NT2/D1 (cell line): ENCODE measurements around the gene ZNF576.

Experiments
- DNase-seq: peaks from one replicate; pipeline ENCODE4 v3.0.0-alpha.2; 2011; ENCODE audit warnings: low read depth, low spot score
- H3K27me3 ChIP-seq: 2 replicates; pipeline ENCODE4 v1.6.0; 2011; ENCODE audit warnings: mild to moderate bottlenecking; ENCODE audit not compliant: insufficient read length, insufficient read depth
- H3K36me3 ChIP-seq: 2 replicates; pipeline ENCODE4 v1.6.1; 2011; ENCODE audit warnings: mild to moderate bottlenecking, low read length, mixed read lengths; ENCODE audit not compliant: insufficient read depth, insufficient read length
- H3K4me1 ChIP-seq: 2 replicates; pipeline ENCODE4 v1.5.1; 2011; ENCODE audit not compliant: insufficient read depth, insufficient read length
- H3K4me3 ChIP-seq: 2 replicates; pipeline ENCODE4 v1.5.1; 2011; ENCODE audit warnings: low read depth; ENCODE audit not compliant: insufficient read length
- H3K9ac ChIP-seq: 2 replicates; pipeline ENCODE4 v1.6.0; 2011; ENCODE audit warnings: low read depth; ENCODE audit not compliant: insufficient read length
- H3K9me3 ChIP-seq: 2 replicates; pipeline ENCODE4 v1.5.1; 2011; ENCODE audit warnings: mild to moderate bottlenecking, low read length; ENCODE audit not compliant: insufficient read depth
- SUZ12 ChIP-seq: IDR thresholded peaks from 2 replicates; pipeline ENCODE4 v1.6.1; 2011; ENCODE audit not compliant: insufficient read length, insufficient read depth; ENCODE audit errors: extremely low read depth
- YY1 ChIP-seq: IDR thresholded peaks from 2 replicates; pipeline ENCODE4 v1.6.1; 2011; ENCODE audit not compliant: insufficient read length, insufficient read depth
- ZNF274 ChIP-seq: IDR thresholded peaks from 2 replicates; pipeline ENCODE4 v1.6.1; 2011; ENCODE audit warnings: mild to moderate bottlenecking, low read depth, low read length

The ZNF576 gene

GRCh38 chr19:43612374-43612773, 16.0 kb downstream of the ZNF576 start:
- Histone ChIP-seq H3K4me3 (no peak overlapping the region), H3K27me3 (no peaks in the 10 kb centered on the region), H3K4me1 (peaks cover 2% of the 10 kb centered on the region), H3K9me3 (peaks cover 7% of the 10 kb centered on the region; the same call in 1 of the 2 replicates), H3K9ac (no peak overlapping the region), H3K36me3 (peaks cover 29% of the 10 kb centered on the region)
- TF ChIP-seq SUZ12 (no peak), YY1 (no peak)
- DNase-seq: no peak

GRCh38 chr19:43616306-43616705, 19.9 kb downstream of the ZNF576 start:
- DNase-seq: no peak
- H3K9ac ChIP-seq: no peak overlapping the region
- H3K36me3 ChIP-seq: peaks cover 24% of the 10 kb centered on the region
- no peak overlapping the region for H3K4me3 ChIP-seq
- TF ChIP-seq SUZ12: no peak
- no peak for TF ChIP-seq YY1
- no peak for TF ChIP-seq ZNF274
- H3K4me1 ChIP-seq: no peaks in the 10 kb centered on the region
- peaks cover 7% of the 10 kb centered on the region; the same call in 1 of the 2 replicates for H3K9me3 ChIP-seq
- no peaks in the 10 kb centered on the region for H3K27me3 ChIP-seq

- no peak for DNase-seq
- Histone ChIP-seq H3K27me3 (no peaks in the 10 kb centered on the region), H3K36me3 (peaks cover 19% of the 10 kb centered on the region), H3K9me3 (peaks cover 6% of the 10 kb centered on the region; the same call in 1 of the 2 replicates), H3K4me1 (no peaks in the 10 kb centered on the region), H3K4me3 (no peak overlapping the region), H3K9ac (no peak overlapping the region)
- no peak for TF ChIP-seq YY1
Observed at GRCh38 chr19:43616954-43617353, 20.6 kb downstream of the ZNF576 start.

- Histone ChIP-seq H3K9me3 (no peaks in the 10 kb centered on the region), H3K4me1 (no peaks in the 10 kb centered on the region), H3K4me3 (peak overlapping the region; percentile 73), H3K36me3 (peaks cover 11% of the 10 kb centered on the region), H3K9ac (peak overlapping the region; percentile 75), H3K27me3 (no peaks in the 10 kb centered on the region)
- DNase-seq: no peak
- TF ChIP-seq SUZ12 (no peak), ZNF274 (no peak), YY1 (no peak)
Observed at GRCh38 chr19:43618921-43619261, 22.5 kb downstream of the ZNF576 start.

GRCh38 chr19:43619262-43620060, 23.1 kb downstream of the ZNF576 start, which contains the start of gene ZNF428:
Gene ZNF428, minus strand, starts transcription at chr19:43619629. Its CDS starts 5,325 bp downstream, at chr19:43614304.
- no peaks in the 10 kb centered on the region for H3K4me1 ChIP-seq
- TF ChIP-seq YY1 (no peak), SUZ12 (no peak)
- DNase-seq: peak; percentile 85
- H3K9me3 ChIP-seq: no peaks in the 10 kb centered on the region
- H3K4me3 ChIP-seq: peak within 1 kb of the TSS; percentile 73
- H3K9ac ChIP-seq: peak within 1 kb of the TSS; percentile 75
- peaks cover 11% of the 10 kb centered on the region for H3K36me3 ChIP-seq
- no peaks in the 10 kb centered on the region for H3K27me3 ChIP-seq

GRCh38 chr19:43620061-43621001, 23.9 kb downstream of the ZNF576 start:
- Histone ChIP-seq H3K36me3 (peaks cover 14% of the 10 kb centered on the region), H3K9ac (peak overlapping the region; percentile 51), H3K4me1 (no peaks in the 10 kb centered on the region), H3K9me3 (no peaks in the 10 kb centered on the region), H3K4me3 (no peak overlapping the region), H3K27me3 (no peaks in the 10 kb centered on the region)
- TF ChIP-seq YY1 (no peak), SUZ12 (no peak), ZNF274 (no peak)
- no peak for DNase-seq

GRCh38 chr19:43622070-43622469, 25.7 kb downstream of the ZNF576 start:
- DNase-seq: no peak
- no peaks in the 10 kb centered on the region for H3K9me3 ChIP-seq
- peaks cover 26% of the 10 kb centered on the region for H3K36me3 ChIP-seq
- H3K9ac ChIP-seq: no peak overlapping the region
- no peaks in the 10 kb centered on the region for H3K27me3 ChIP-seq
- no peaks in the 10 kb centered on the region for H3K4me1 ChIP-seq
- TF ChIP-seq ZNF274 (no peak), YY1 (no peak), SUZ12 (no peak)
- H3K4me3 ChIP-seq: no peak overlapping the region
